Stimulated activated CD8-positive, alpha-beta memory T cell treated with anti-CD3 and anti-CD28 coated beads, Interleukin-4, amount 100 ng/mL, for 4 hours (primary cell): ENCODE data around the gene ZNF652.
"Not testable (repeated sequence)": the region's sequence is repeated elsewhere in the genome, so short reads cannot be mapped to it uniquely, and the experiment has no call there.

Experiments
- DNase-seq, 2 donors: peaks; one replicate each; pipeline ENCODE4 v3.0.0-alpha.2; 2020; ENCODE audit warnings: low read depth in 2 of 2, low spot score in 1 of 2

ZNF652 gene

GRCh38 chr17:49275981-49276380, 86.1 kb downstream of the ZNF652 start:
- not testable (repeated sequence) for DNase-seq

GRCh38 chr17:49269356-49269755, 92.7 kb downstream of the ZNF652 start:
- DNase-seq, result no peak

- no peak for DNase-seq
Measured at GRCh38 chr17:49267912-49268311, 94.1 kb downstream of the ZNF652 start.

GRCh38 chr17:49266233-49266632, 95.8 kb downstream of the ZNF652 start:
- no peak for DNase-seq

- DNase-seq, result not testable (repeated sequence)
Measured at GRCh38 chr17:49261540-49261939, 100.5 kb downstream of the ZNF652 start.

- DNase-seq, result peak; percentile 23 to 33
Measured at GRCh38 chr17:49260817-49261291, 101.2 kb downstream of the ZNF652 start.

- peak; percentile 39 to 51 for DNase-seq
Measured at GRCh38 chr17:49260011-49260816, 101.8 kb downstream of the ZNF652 start.

GRCh38 chr17:49259663-49260010, 102.4 kb downstream of the ZNF652 start:
- DNase-seq, result no peak

GRCh38 chr17:49258394-49258793, 103.7 kb downstream of the ZNF652 start:
- no peak for DNase-seq

GRCh38 chr17:49255125-49255524, 106.9 kb downstream of the ZNF652 start:
- no peak for DNase-seq

- no peak for DNase-seq
Measured at GRCh38 chr17:49254066-49254465, 108.0 kb downstream of the ZNF652 start.

- DNase-seq, result no peak
Measured at GRCh38 chr17:49252148-49252695, 109.8 kb downstream of the ZNF652 start.

GRCh38 chr17:49249890-49250522, 112.0 kb downstream of the ZNF652 start:
- DNase-seq, result no peak

GRCh38 chr17:49249292-49249794, 112.7 kb downstream of the ZNF652 start:
- DNase-seq, result no peak

- no peak for DNase-seq
Measured at GRCh38 chr17:49247944-49248343, 114.1 kb downstream of the ZNF652 start.

GRCh38 chr17:49244839-49245238, 117.2 kb downstream of the ZNF652 start:
- DNase-seq, result no peak
